Endothelial cell (in vitro differentiated cells): ENCODE results near the gene C9orf78. TPM values are rescaled to one million over a fixed set of nuclear protein-coding genes. Genes with fewer than 3 reads are reported as not detected.
A peak's percentile ranks its signal among the peaks of the same experiment; 100 is the strongest.
"Not testable (repeated sequence)": the region's sequence is repeated elsewhere in the genome, so short reads cannot be mapped to it uniquely, and the experiment has no call there.

ENCODE experiments used
- DNase-seq: peaks from one replicate; pipeline ENCODE4 v3.0.0; 2021; ENCODE audit warnings: low spot score
- H3K27ac Mint-ChIP-seq: one replicate; pipeline ENCODE4 v1.8.0; 2021; ENCODE audit warnings: mixed read lengths, inconsistent platforms; ENCODE audit not compliant: unreplicated experiment
- H3K27me3 Mint-ChIP-seq: one replicate; pipeline ENCODE4 v1.8.0; 2021; ENCODE audit warnings: mild to moderate bottlenecking, moderate library complexity, mixed read lengths, inconsistent platforms; ENCODE audit not compliant: unreplicated experiment
- H3K36me3 Mint-ChIP-seq: one replicate; pipeline ENCODE4 v1.8.0; 2021; ENCODE audit warnings: mild to moderate bottlenecking, low read depth, mixed read lengths, inconsistent platforms; ENCODE audit not compliant: unreplicated experiment
- H3K4me1 Mint-ChIP-seq: one replicate; pipeline ENCODE4 v1.8.0; 2021; ENCODE audit warnings: mild to moderate bottlenecking, mixed read lengths, inconsistent platforms; ENCODE audit not compliant: unreplicated experiment
- H3K4me3 Mint-ChIP-seq: one replicate; pipeline ENCODE4 v1.8.0; 2021; ENCODE audit warnings: mild to moderate bottlenecking, mixed read lengths, inconsistent platforms; ENCODE audit not compliant: unreplicated experiment
- H3K9me3 Mint-ChIP-seq: one replicate; pipeline ENCODE4 v1.8.0; 2021; ENCODE audit warnings: mixed read lengths, inconsistent platforms; ENCODE audit not compliant: unreplicated experiment
- CTCF ChIP-seq: fragments of 200-600 bp; sonication (generic); IDR thresholded peaks from one replicate; pipeline ENCODE4 v1.5.0; 2021; ENCODE audit warnings: antibody characterized with exemption; ENCODE audit not compliant: unreplicated experiment
- total RNA-seq: library from RNA; stranded (reverse); fragmentation: NEBNext Ultra II Directional; extraction: Animal tissue kit (Norgen Biotek cat#: 25700); gene quantifications from one replicate; pipeline ENCODE4 v1.2.1, GENCODE V29; 2021; ENCODE audit not compliant: unreplicated experiment

Gene C9orf78
- total RNA-seq, 1 donor from 2014 or later, result 29.1 TPM

DNA sequence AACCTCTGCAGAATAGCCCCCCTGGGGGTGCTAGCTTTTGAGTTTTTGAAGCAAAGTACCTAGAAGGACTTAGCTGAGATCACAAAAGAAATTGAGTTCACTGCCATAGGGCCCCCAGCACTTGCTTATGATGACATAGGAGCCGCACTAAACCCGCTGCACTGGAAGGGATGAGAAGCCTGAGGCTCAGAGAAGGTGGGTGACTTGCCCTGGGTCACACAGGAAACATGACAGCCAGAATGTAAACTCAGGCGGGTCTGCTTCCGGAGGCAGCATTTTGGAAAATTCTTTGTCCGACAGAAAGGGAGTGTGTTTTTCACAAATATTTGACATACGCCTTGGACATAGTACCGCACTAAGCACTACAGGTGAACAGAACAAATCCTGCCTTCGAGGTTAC is 40.5 kb downstream of the C9orf78 start:
- Mint-ChIP-seq H3K36me3 (no peaks in the 10 kb centered on the region), H3K27ac (no peak overlapping the region), H3K4me3 (no peak overlapping the region), H3K9me3 (no peaks in the 10 kb centered on the region), H3K4me1 (no peaks in the 10 kb centered on the region), H3K27me3 (no peaks in the 10 kb centered on the region)
- no peak for TF ChIP-seq CTCF
- no peak for DNase-seq

- Mint-ChIP-seq H3K9me3 (no peaks in the 10 kb centered on the region), H3K4me1 (peaks cover 11% of the 10 kb centered on the region), H3K27me3 (peaks cover 4% of the 10 kb centered on the region), H3K4me3 (no peak overlapping the region), H3K36me3 (no peaks in the 10 kb centered on the region), H3K27ac (no peak overlapping the region)
- DNase-seq, result no peak
- TF ChIP-seq CTCF, result no peak
These were observed 48.6 kb downstream of the C9orf78 start for GRCh38 chr9:129786481-129786880.

GRCh38 chr9:129785866-129786265 is 49.2 kb downstream of the C9orf78 start:
- Mint-ChIP-seq H3K9me3 (no peaks in the 10 kb centered on the region), H3K4me1 (peaks cover 11% of the 10 kb centered on the region), H3K27ac (no peak overlapping the region), H3K36me3 (no peaks in the 10 kb centered on the region), H3K4me3 (no peak overlapping the region), H3K27me3 (peaks cover 4% of the 10 kb centered on the region)
- no peak for TF ChIP-seq CTCF
- no peak for DNase-seq

DNA sequence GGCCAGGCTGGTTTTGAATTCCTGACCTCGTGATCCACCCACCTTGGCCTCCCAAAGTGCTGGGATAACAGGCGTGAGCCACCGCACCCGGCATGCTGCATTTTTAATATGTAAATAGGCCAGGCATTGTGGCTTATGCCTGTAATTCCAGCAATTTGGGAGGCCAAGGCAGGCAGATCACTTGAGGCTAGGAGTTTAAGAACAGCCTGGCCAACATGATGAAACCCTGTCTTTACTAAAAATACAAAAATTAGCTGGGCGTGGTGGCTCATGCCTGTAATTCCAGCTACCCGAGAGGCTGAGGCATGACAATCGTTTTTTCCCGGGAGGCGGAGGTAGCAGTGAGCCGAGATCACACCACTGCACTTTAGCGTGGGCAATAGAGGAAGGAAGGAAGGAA is 50.1 kb downstream of the C9orf78 start:
- DNase-seq, H3K27me3 Mint-ChIP-seq, H3K27ac Mint-ChIP-seq, H3K9me3 Mint-ChIP-seq, H3K4me3 Mint-ChIP-seq, H3K36me3 Mint-ChIP-seq: not testable (repeated sequence)
- H3K4me1 Mint-ChIP-seq, result peaks cover 11% of the 10 kb centered on the region

DNA sequence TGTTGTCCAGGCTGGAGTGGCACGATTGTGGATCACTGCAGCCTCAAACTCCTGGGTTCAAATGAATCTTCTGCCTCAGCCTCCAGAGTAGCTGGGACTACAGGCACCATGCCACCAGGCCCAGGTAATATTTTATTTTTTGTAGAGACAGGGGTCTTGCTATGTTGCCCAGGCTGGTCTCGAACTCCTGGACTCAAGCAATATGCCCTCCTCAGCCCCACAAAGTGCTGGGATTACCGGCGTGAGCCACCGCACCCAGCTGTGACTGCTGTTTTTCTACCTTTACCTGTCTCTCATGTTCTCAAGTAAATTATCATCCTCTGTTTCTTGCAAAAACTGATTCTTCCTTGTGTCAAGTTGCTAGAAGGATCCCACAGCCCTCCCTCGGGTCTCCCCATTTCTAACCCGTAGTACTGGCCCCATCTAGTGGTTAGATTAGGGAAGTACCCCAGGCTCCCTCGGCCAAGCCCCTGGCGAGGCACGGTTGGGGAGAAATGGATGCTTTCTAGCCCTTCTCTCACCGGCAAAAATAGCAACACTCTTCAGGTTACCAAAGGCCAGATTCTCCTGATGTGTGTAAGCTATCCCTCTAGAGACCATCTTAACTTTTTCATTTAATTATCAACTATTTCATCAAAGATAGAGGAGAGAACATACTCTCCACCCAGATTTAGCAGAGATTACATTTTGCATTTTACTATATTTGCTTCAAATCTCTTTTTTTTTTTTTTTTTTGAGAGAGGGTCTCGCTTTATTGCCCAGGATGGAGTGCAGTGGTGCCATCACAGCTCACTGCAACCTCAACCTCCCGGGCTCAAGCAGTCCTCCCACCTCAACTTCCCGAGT is 51.3 kb downstream of the C9orf78 start:
- H3K36me3 Mint-ChIP-seq, result no peaks in the 10 kb centered on the region
- H3K4me3 Mint-ChIP-seq, result no peak overlapping the region
- no peak overlapping the region for H3K27ac Mint-ChIP-seq
- no peaks in the 10 kb centered on the region for H3K9me3 Mint-ChIP-seq
- peak; percentile 78 for DNase-seq
- TF ChIP-seq CTCF, result peak; percentile 78
- H3K4me1 Mint-ChIP-seq, result peaks cover 11% of the 10 kb centered on the region
- H3K27me3 Mint-ChIP-seq, result peaks cover 4% of the 10 kb centered on the region
